ENCODE results near the gene ST7L. TPM values are rescaled to one million over a fixed set of nuclear protein-coding genes. Genes with fewer than 3 reads are reported as not detected.

Gene ST7L
- total RNA-seq, 2 experiments from 2014 or later = 11.9 to 12.2 TPM

DNA sequence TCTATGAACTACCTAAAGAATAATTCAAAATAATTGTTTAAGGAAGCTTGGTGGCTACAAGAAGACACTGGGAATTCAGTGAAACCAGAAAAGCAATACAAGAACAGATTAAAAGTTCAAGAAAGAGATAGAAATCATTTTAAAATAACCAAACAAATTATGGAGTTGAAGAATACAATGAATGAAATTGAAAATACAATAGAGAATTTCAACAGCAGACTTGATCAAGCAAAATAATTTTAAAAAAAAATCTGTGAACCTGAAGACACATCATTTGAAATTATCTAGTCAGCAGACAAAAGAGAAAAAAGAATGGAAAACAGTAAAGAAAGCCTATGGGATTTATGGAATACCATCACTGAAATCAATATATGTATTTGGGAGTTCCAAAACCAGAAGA lies 141.4 kb downstream of the ST7L start:
- ChIA-PET POLR2A (no interaction called here), CTCF (interaction anchor here (1.0 kb wide), 1 partner anchor 12 kb away, joined by 5 read pairs; no protein-coding TSS in a partner anchor)
- no peak for DNase-seq
- no peak for TF ChIP-seq CTCF (IDR thresholded peaks at IDR 0.05)
- Mint-ChIP-seq H3K27ac (no peak overlapping the region), H3K4me1 (ENCODE audit: low read depth) (no peaks in the 10 kb centered on the region), H3K4me3 (no peak overlapping the region), H3K27me3 (peaks cover 22% of the 10 kb centered on the region), H3K36me3 (ENCODE audit: low read depth) (peaks cover 2% of the 10 kb centered on the region), H3K9me3 (peaks cover 16% of the 10 kb centered on the region)
- no peak for ATAC-seq
- intact Hi-C loops (cut with micrococcal nuclease) = no loop called here

Other genes with a start within 250 kb of the ST7L start
- gene CTTNBP2NL, start 222.9 kb downstream of the ST7L start, total RNA-seq = 1 to 10 TPM; 1.1 to 1.7 TPM
- gene WNT2B, start 110.2 kb downstream of the ST7L start, total RNA-seq = not detected
- 100 to 1,000 TPM; 220 to 230 TPM for gene CAPZA1, start 691 bp upstream of the ST7L start, total RNA-seq
- 10 to 100 TPM; 77.2 to 78.5 TPM for gene MOV10, start 55.5 kb upstream of the ST7L start, total RNA-seq
- 10 to 100 TPM; 34.2 to 34.7 TPM for gene RHOC, start 88.0 kb upstream of the ST7L start, total RNA-seq
- gene PPM1J, start 96.2 kb upstream of the ST7L start, total RNA-seq = 1 to 10 TPM; 1.7 to 2.8 TPM